ENCODE measurements around the gene CELF2. TPM values are rescaled to one million over a fixed set of nuclear protein-coding genes. Genes with fewer than 3 reads are reported as not detected.

CELF2 gene
- total and polyA plus RNA-seq, 8 donors = 58.0 to 107 (median 65.9) TPM

DNA sequence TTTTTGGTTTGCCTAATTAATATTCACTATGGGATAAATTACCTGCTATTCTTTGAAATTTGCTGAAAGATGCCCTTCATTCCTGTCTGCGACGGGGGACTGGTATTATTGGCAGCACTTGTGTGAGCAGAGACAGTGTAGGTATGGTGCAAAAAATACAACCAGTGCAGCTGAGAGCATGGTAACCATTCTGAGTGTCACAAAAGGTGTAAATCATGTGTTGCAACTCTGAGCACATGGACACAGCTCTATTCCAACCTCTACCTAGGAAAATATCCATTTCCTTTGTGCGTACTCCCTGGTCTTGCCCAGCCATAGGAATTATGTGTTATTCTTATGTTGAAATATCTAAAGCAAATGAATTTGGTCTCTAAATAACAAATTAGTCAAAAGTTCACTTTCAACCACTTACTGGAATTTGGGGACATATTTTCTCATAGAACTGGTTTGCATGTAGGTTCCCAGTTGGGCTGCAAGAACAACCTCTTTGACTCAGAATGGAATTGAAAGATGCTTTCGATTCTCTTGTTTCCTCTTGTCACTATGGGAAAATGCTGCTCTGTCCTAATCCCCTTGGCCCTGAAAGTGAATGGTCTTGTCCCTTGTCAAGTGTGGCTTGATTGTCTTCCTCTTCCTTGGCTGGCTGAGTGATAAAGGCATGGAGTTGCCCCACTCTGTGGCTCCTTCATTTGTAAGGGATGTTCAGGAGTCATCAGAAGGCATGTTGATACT, 57.0 kb downstream of the CELF2 start:
- H3K4me3 ChIP-seq = no peak overlapping the region
- intact Hi-C loops (cut with DNase I) = no loop called here
- no peaks in the 10 kb centered on the region for H3K36me3 ChIP-seq
- no peak overlapping the region for H3K27ac ChIP-seq
- H3K27me3 ChIP-seq = no peaks in the 10 kb centered on the region
- no peaks in the 10 kb centered on the region for H3K9me3 ChIP-seq
- peaks cover 0 to 4% of the 10 kb centered on the region in 2 donors for H3K4me1 ChIP-seq
- TF ChIP-seq, protein P1, sequence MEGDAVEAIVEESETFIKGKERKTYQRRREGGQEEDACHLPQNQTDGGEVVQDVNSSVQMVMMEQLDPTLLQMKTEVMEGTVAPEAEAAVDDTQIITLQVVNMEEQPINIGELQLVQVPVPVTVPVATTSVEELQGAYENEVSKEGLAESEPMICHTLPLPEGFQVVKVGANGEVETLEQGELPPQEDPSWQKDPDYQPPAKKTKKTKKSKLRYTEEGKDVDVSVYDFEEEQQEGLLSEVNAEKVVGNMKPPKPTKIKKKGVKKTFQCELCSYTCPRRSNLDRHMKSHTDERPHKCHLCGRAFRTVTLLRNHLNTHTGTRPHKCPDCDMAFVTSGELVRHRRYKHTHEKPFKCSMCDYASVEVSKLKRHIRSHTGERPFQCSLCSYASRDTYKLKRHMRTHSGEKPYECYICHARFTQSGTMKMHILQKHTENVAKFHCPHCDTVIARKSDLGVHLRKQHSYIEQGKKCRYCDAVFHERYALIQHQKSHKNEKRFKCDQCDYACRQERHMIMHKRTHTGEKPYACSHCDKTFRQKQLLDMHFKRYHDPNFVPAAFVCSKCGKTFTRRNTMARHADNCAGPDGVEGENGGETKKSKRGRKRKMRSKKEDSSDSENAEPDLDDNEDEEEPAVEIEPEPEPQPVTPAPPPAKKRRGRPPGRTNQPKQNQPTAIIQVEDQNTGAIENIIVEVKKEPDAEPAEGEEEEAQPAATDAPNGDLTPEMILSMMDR (IDR thresholded peaks at IDR 0.05) = no peak
- no peak for ATAC-seq
- DNase-seq = no peak

DNA sequence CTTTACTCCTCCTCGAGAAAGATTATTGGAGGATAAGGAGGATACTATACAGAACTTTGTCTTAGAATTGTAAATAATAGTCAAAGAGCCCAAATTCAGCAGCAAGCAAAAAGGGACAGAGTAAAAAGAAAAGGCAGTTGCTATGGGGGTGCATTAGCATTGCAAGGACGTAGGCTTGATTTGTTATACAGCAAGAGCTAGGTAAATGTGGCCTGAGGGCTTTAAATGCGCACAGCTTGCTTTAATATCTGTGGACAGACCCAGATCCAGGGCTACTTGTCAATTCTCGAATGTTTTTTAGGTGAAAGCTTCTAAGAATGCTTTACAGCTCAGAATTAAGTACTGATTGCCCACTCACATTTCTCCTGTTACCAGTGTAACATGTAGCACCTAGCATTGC, 58.5 kb downstream of the CELF2 start:
- Histone ChIP-seq H3K4me3 (no peak overlapping the region), H3K27ac (no peak overlapping the region), H3K36me3 (no peaks in the 10 kb centered on the region), H3K9me3 (no peaks in the 10 kb centered on the region), H3K27me3 (no peaks in the 10 kb centered on the region), H3K4me1 (peaks cover 0 to 4% of the 10 kb centered on the region in 2 donors)
- TF ChIP-seq, protein P1 (IDR thresholded peaks at IDR 0.05) = no peak
- intact Hi-C loops (cut with DNase I) = no loop called here
- DNase-seq (no peak), ATAC-seq (no peak)

DNA sequence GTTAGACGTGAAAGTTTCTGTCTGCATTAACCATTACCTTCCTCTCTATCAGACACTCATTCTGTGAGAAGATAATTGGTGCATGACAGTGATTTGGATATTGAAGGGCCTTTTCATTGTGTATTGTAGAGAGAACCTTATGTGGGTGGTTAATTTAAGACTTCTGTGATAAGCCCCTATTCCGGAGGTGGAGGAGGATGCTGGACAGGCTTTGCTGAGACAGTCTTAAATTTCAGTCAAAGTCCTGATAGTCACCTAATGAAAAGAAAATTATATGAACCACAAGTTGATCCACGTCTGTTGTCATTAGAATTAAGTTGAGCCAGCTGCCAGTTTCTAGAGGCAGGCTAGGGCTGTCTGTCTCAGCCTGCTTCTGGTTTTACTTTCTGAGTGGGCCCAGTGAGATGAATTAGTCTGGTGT, 62.9 kb downstream of the CELF2 start:
- ATAC-seq (no peak), DNase-seq (no peak)
- intact Hi-C loops (cut with DNase I) = no loop called here
- peaks cover 0 to 2% of the 10 kb centered on the region in 2 donors for H3K4me1 ChIP-seq
- TF ChIP-seq, protein P1 (IDR thresholded peaks at IDR 0.05) = no peak
- H3K9me3 ChIP-seq = no peaks in the 10 kb centered on the region
- no peak overlapping the region for H3K4me3 ChIP-seq
- H3K27ac ChIP-seq = no peak overlapping the region
- no peaks in the 10 kb centered on the region for H3K27me3 ChIP-seq
- no peaks in the 10 kb centered on the region for H3K36me3 ChIP-seq

DNA sequence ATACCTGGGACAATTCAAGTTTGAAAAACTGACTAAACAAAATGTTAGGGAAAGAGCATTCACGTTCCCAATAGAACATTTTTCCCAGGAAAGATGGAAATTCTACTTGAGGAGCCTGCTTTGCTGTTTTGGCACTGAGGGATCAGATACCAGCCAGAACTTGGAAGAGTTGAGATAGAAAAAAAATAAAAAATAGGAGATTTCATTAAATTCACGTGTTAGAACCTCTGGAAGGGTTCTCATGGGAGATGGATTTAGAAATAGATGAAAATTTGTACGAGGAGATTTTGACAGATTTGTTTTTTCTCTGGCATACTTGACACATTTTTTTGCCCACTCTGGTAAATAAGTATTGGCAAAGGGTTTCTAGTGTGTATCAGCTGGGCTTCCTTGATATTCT, 63.7 kb downstream of the CELF2 start:
- intact Hi-C loops (cut with DNase I) = no loop called here
- Histone ChIP-seq H3K4me1 (peaks cover 0 to 2% of the 10 kb centered on the region in 2 donors), H3K9me3 (no peaks in the 10 kb centered on the region), H3K36me3 (no peaks in the 10 kb centered on the region), H3K4me3 (no peak overlapping the region), H3K27ac (no peak overlapping the region), H3K27me3 (no peaks in the 10 kb centered on the region)
- TF ChIP-seq, protein P1 (IDR thresholded peaks at IDR 0.05) = no peak
- ATAC-seq (no peak), DNase-seq (no peak)

DNA sequence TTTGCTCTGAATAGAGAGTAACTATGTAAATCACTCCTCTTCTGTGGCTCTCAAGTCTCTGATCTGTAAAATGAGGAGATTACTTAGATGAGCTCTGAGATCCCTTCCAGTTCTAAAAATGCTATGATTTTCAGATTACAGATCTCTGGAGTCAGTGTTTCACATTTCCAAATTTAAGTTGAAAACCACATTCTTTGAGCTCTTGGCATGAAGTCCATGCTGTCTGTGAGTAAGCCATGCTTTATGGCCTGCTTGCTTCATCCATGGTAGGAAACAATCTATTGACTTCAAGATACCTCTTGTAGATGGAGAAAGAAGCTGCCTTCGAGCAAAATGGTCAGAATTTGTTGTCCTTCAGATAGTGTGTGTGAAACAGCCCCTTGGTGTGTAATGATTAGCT, 64.9 kb downstream of the CELF2 start:
- no peak for DNase-seq
- no peaks in the 10 kb centered on the region for H3K9me3 ChIP-seq
- peaks cover 2 to 3% of the 10 kb centered on the region in 2 donors for H3K4me1 ChIP-seq
- intact Hi-C loops (cut with DNase I) = no loop called here
- no peak for ATAC-seq
- H3K36me3 ChIP-seq = no peaks in the 10 kb centered on the region
- no peak overlapping the region for H3K27ac ChIP-seq
- H3K27me3 ChIP-seq = no peaks in the 10 kb centered on the region
- no peak overlapping the region for H3K4me3 ChIP-seq
- TF ChIP-seq, protein P1 (IDR thresholded peaks at IDR 0.05) = no peak

All from left lung (tissue), 10 donors.